ENCODE data around the gene ZNF724.

ZNF724 gene

DNA sequence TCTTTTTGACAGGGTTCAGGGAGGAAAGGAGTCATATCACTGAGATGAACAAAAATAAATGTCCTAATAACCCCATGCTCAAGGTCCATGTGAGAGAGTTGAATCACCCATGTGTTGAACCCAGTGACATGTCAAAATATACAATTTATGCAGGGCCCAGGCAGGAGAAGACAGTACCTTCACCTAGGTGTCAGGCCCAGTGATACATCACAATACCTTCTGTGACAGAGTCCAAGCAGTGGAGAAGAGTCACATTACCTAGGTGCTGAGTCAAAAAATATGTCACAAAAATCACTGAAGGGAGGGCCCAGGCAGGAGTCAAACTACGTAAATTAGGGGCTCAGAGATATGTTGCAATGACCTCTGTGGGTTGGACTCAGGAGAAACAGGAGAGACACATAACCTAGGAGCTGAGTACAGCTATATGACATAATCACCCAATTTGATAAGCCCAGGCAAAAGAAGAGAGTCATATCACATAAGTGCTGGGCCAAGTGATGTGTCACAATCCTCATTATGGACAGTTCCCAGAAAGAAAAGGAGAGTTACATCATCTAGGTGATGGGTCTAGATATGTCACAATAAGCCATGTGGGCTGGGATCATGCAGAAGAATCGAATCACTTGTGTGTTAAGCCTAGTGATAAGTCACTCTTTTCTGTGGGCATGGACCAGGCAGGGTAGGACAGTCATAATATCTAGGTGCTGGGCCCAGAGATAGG lies 13.8 kb upstream of the ZNF724 start:
- Histone ChIP-seq H3K36me3 (peaks cover 31 to 62% (median 38%) of the 10 kb centered on the region in 3 donors), H3K4me3 (no peak overlapping the region), H3K4me1 (no peaks in the 10 kb centered on the region), H3K27ac (no peak overlapping the region), H3K9me3 (no peaks in the 10 kb centered on the region), H3K27me3 (no peaks in the 10 kb centered on the region)
- intact Hi-C loops (cut with DNase I; ENCODE audit: low total_unique reads): no loop called here
- TF ChIP-seq, protein P1, sequence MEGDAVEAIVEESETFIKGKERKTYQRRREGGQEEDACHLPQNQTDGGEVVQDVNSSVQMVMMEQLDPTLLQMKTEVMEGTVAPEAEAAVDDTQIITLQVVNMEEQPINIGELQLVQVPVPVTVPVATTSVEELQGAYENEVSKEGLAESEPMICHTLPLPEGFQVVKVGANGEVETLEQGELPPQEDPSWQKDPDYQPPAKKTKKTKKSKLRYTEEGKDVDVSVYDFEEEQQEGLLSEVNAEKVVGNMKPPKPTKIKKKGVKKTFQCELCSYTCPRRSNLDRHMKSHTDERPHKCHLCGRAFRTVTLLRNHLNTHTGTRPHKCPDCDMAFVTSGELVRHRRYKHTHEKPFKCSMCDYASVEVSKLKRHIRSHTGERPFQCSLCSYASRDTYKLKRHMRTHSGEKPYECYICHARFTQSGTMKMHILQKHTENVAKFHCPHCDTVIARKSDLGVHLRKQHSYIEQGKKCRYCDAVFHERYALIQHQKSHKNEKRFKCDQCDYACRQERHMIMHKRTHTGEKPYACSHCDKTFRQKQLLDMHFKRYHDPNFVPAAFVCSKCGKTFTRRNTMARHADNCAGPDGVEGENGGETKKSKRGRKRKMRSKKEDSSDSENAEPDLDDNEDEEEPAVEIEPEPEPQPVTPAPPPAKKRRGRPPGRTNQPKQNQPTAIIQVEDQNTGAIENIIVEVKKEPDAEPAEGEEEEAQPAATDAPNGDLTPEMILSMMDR (IDR thresholded peaks at IDR 0.05): no peak
- no peak for DNase-seq

DNA sequence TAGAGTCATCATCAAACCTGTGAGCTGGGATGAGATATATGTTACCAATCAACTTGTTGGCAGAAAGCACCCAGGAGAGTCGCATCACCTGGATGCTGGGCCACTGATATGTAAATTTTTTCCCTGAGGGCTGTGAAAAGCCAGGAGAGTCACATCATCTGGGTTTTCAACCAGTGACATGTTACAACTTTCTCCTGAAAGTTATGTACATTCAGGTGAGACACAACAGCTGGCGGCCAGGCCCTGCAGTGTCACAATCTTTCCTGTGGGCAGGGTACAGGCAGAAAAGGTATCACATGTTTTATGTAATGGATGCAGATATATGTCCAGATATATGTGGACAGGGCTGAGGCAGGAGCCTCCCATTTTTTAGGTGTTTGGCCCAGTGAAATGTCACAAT lies 13.2 kb upstream of the ZNF724 start:
- TF ChIP-seq, protein P1 (IDR thresholded peaks at IDR 0.05): no peak
- no peaks in the 10 kb centered on the region for H3K27me3 ChIP-seq
- H3K9me3 ChIP-seq: no peaks in the 10 kb centered on the region
- intact Hi-C loops (cut with DNase I; ENCODE audit: low total_unique reads): no loop called here
- no peak overlapping the region for H3K4me3 ChIP-seq
- no peaks in the 10 kb centered on the region for H3K4me1 ChIP-seq
- peaks cover 29 to 63% (median 45%) of the 10 kb centered on the region in 3 donors for H3K36me3 ChIP-seq
- no peak overlapping the region for H3K27ac ChIP-seq
- no peak for DNase-seq

DNA sequence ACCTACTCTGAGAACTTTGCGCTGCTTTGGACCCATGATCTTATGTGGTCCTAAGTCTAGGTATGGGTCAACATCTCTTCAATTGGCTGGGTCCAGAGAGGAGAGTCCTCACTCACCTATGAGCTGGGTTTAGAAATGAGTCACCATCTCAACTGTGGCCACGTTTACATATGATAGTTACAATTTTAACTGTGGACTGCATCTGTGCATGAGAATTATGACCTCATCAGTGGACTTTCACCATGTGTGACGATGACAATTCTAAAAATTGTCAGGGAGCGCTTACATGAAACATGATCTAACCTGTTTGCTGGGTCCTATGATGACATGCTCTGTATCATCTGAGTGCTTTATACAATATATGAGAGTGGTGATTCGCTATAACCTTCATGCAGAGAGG lies 12.7 kb upstream of the ZNF724 start:
- DNase-seq: no peak
- H3K4me3 ChIP-seq: no peak overlapping the region
- H3K27me3 ChIP-seq: no peaks in the 10 kb centered on the region
- intact Hi-C loops (cut with DNase I; ENCODE audit: low total_unique reads): no loop called here
- no peak overlapping the region for H3K27ac ChIP-seq
- H3K9me3 ChIP-seq: no peaks in the 10 kb centered on the region
- H3K4me1 ChIP-seq: no peaks in the 10 kb centered on the region
- H3K36me3 ChIP-seq: peaks cover 25 to 62% (median 44%) of the 10 kb centered on the region in 3 donors
- TF ChIP-seq, protein P1 (IDR thresholded peaks at IDR 0.05): no peak

GRCh38 chr19:23261496-23262020 lies 11.4 kb upstream of the ZNF724 start:
- intact Hi-C loops (cut with DNase I; ENCODE audit: low total_unique reads): no loop called here
- Histone ChIP-seq H3K36me3 (peaks cover 17 to 48% (median 31%) of the 10 kb centered on the region in 3 donors), H3K4me3 (no peak overlapping the region), H3K9me3 (no peaks in the 10 kb centered on the region), H3K27ac (no peak overlapping the region), H3K27me3 (no peaks in the 10 kb centered on the region), H3K4me1 (no peaks in the 10 kb centered on the region)
- TF ChIP-seq, protein P1 (IDR thresholded peaks at IDR 0.05): no peak
- DNase-seq: no peak

- Histone ChIP-seq H3K4me3 (no peak overlapping the region), H3K9me3 (no peaks in the 10 kb centered on the region), H3K27me3 (no peaks in the 10 kb centered on the region), H3K4me1 (no peaks in the 10 kb centered on the region), H3K36me3 (peaks cover 17 to 44% (median 29%) of the 10 kb centered on the region in 3 donors), H3K27ac (no peak overlapping the region)
- intact Hi-C loops (cut with DNase I; ENCODE audit: low total_unique reads): no loop called here
- no peak for DNase-seq
- TF ChIP-seq, protein P1 (IDR thresholded peaks at IDR 0.05): no peak
These were observed 10.8 kb upstream of the ZNF724 start for GRCh38 chr19:23260956-23261355.

Measured in tibial artery (tissue), 4 donors.